Panc1 (cell line): ENCODE measurements around the gene DIAPH1. TPM values are rescaled to one million over a fixed set of nuclear protein-coding genes. Genes with fewer than 3 reads are reported as not detected.

Source experiments
- ATAC-seq: fragments of 200-7000 bp; cut with Tn5 transposase; 2 replicates; pipeline ENCODE4 v1.9.1; 2020; ENCODE audit warnings: mild to moderate bottlenecking, moderate library complexity
- BruUV-seq: library from RNA; stranded (reverse); fragments of 400-500 nt; replicated peaks from 2 replicates; lab custom pipeline; 2021; lab: Mats Ljungman, UMichigan
- CTCF ChIA-PET: fragments of 300-600 bp; sonication (Branson Sonifier 250); formaldehyde crosslinking; loops from one replicate; lab custom pipeline; 2022; ENCODE audit warnings: antibody characterized with exemption; lab: Charles Lee
- POLR2A ChIA-PET: fragments of 300-600 bp; sonication (Branson Sonifier 250); formaldehyde crosslinking; loops from one replicate; lab custom pipeline; 2022; ENCODE audit warnings: antibody characterized with exemption; lab: Charles Lee
- DNase-seq: peaks from one replicate; pipeline ENCODE4 v3.0.0-alpha.2; 2010; ENCODE audit warnings: low read depth, low spot score
- H3K27ac ChIP-seq: 2 replicates; pipeline ENCODE4 v1.5.1; 2011; ENCODE audit warnings: mild to moderate bottlenecking, low read length, inconsistent platforms
- H3K27me3 ChIP-seq: fragments of 200-500 bp; sonication (Bioruptor generic); 2 replicates; pipeline ENCODE4 v1.6.0; 2014; ENCODE audit warnings: low read length, inconsistent platforms; ENCODE audit not compliant: control insufficient read depth, insufficient read depth
- H3K36me3 ChIP-seq: fragments of 200-500 bp; sonication (Bioruptor generic); 2 replicates; pipeline ENCODE4 v1.5.1; 2014; ENCODE audit warnings: inconsistent platforms, mild to moderate bottlenecking, low read length, moderate library complexity; ENCODE audit not compliant: control insufficient read depth, insufficient read depth
- H3K4me1 ChIP-seq: 2 replicates; pipeline ENCODE4 v1.5.1; 2011; ENCODE audit warnings: inconsistent platforms, mild to moderate bottlenecking, low read length, moderate library complexity; ENCODE audit not compliant: control insufficient read depth, insufficient read depth
- H3K4me3 ChIP-seq, 2 experiments: 2 replicates each; pipeline ENCODE4 v1.5.1; 2011 to 2012; ENCODE audit warnings: low read depth in 2 of 2, low read length in 2 of 2, mild to moderate bottlenecking in 2 of 2, inconsistent platforms in 1 of 2, moderate library complexity in 1 of 2
- H3K9me3 ChIP-seq: fragments of 200-500 bp; sonication (Bioruptor generic); 2 replicates; pipeline ENCODE4 v1.5.1; 2014; ENCODE audit warnings: low read depth, mild to moderate bottlenecking, inconsistent platforms, low read length, moderate library complexity; ENCODE audit not compliant: control insufficient read depth, insufficient read depth
- POLR2AphosphoS5 ChIP-seq: IDR thresholded peaks from 2 replicates; pipeline ENCODE4 v1.6.1; 2012; ENCODE audit warnings: mild to moderate bottlenecking, low read depth, low read length, moderate library complexity
- SIN3A ChIP-seq: IDR thresholded peaks from 2 replicates; pipeline ENCODE4 v1.6.1; 2012; ENCODE audit warnings: low read depth, mild to moderate bottlenecking, low read length, moderate library complexity, borderline replicate concordance; ENCODE audit not compliant: insufficient read depth
- TCF7L2 ChIP-seq: IDR thresholded peaks from 2 replicates; pipeline ENCODE4 v1.6.1; 2011; ENCODE audit warnings: mild to moderate bottlenecking, low read depth, low read length, inconsistent platforms
- in situ Hi-C: cut with HindIII; loops from 2 replicates; pipeline ENCODE4 v1.10.0; 2016; ENCODE audit warnings: low sequenced_read_pairs, low pct_unique_long_range_greater_than_20kb
- intact Hi-C: fragments of 100-400 bp; cut with micrococcal nuclease; formaldehyde crosslinking; loops from one replicate; pipeline ENCODE4 v1.10.0; 2022; ENCODE audit not compliant: unreplicated experiment
- total RNA-seq: library from RNA; stranded (reverse); gene quantifications from one replicate; pipeline ENCODE4 v1.2.1, GENCODE V29; 2021; ENCODE audit not compliant: unreplicated experiment
- TF ChIP-seq, protein P1 (sequence below): fragments of 450-650 bp; IDR thresholded peaks from 2 replicates; pipeline ENCODE4 v1.5.1; 2017; ENCODE audit warnings: mild to moderate bottlenecking
- TF ChIP-seq, protein P2 (sequence below), 2 experiments: IDR thresholded peaks; 2 replicates each; pipeline ENCODE4 v1.6.1; 2011 to 2012; ENCODE audit warnings: low read depth in 2 of 2, control low read depth in 1 of 2, low read length in 1 of 2, mild to moderate bottlenecking in 1 of 2, moderate library complexity in 1 of 2; ENCODE audit not compliant: insufficient read depth in 1 of 2

Gene DIAPH1
- total RNA-seq, 1 experiment from 2014 or later = 155 TPM

DNA sequence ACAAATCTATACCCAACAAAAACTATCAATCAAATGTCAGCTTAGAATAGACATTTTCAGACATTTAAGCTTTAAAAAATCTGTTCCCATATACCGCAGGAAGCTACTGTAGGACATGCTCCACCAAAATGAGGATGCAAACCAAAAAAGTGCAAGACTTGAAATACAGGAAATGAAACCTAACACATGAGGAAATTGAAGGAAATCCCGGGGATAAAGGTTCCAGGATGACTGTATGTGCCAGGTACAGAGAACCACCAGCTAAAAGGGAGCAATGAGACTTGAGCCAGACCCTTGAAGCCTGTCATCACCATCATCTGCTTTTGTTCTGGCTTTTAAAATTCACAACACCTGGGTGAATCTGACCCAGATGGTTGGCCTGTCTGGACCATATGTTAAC is 21.4 kb downstream of the DIAPH1 start:
- intact Hi-C loops = no loop called here
- no TSS peak for BruUV-seq

DNA sequence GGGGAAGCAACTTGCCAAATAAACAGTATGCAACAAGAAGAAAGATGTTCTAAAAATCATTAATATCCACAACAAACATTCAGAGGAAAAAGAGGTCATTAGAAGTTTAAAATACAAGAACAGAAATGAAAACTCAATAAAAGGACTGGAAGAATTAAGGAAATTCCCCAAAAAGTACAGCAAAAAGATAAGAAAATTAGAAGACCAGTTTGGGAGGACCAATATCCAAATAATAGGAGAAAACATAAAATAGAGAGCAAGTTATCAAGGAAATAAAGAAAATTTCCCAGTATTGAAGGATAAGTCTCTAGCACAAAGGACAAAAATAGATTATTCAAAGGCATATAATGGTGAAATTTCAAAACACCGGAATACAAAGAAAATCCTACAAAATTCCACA is 21.9 kb downstream of the DIAPH1 start:
- intact Hi-C loops = no loop called here
- Histone ChIP-seq H3K27me3 (no peaks in the 10 kb centered on the region), H3K9me3 (no peaks in the 10 kb centered on the region), H3K4me3 (no peak overlapping the region), H3K27ac (no peak overlapping the region), H3K4me1 (peaks cover 10% of the 10 kb centered on the region; the same call in 1 of the 2 replicates), H3K36me3 (no peaks in the 10 kb centered on the region)
- ChIA-PET POLR2A (no interaction called here), CTCF (no interaction called here)
- BruUV-seq = no TSS peak
- in situ Hi-C loops = no loop called here
- DNase-seq = no peak
- no peak for ATAC-seq
- TF ChIP-seq, protein P1, sequence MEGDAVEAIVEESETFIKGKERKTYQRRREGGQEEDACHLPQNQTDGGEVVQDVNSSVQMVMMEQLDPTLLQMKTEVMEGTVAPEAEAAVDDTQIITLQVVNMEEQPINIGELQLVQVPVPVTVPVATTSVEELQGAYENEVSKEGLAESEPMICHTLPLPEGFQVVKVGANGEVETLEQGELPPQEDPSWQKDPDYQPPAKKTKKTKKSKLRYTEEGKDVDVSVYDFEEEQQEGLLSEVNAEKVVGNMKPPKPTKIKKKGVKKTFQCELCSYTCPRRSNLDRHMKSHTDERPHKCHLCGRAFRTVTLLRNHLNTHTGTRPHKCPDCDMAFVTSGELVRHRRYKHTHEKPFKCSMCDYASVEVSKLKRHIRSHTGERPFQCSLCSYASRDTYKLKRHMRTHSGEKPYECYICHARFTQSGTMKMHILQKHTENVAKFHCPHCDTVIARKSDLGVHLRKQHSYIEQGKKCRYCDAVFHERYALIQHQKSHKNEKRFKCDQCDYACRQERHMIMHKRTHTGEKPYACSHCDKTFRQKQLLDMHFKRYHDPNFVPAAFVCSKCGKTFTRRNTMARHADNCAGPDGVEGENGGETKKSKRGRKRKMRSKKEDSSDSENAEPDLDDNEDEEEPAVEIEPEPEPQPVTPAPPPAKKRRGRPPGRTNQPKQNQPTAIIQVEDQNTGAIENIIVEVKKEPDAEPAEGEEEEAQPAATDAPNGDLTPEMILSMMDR = no peak
- TF ChIP-seq, protein P2, sequence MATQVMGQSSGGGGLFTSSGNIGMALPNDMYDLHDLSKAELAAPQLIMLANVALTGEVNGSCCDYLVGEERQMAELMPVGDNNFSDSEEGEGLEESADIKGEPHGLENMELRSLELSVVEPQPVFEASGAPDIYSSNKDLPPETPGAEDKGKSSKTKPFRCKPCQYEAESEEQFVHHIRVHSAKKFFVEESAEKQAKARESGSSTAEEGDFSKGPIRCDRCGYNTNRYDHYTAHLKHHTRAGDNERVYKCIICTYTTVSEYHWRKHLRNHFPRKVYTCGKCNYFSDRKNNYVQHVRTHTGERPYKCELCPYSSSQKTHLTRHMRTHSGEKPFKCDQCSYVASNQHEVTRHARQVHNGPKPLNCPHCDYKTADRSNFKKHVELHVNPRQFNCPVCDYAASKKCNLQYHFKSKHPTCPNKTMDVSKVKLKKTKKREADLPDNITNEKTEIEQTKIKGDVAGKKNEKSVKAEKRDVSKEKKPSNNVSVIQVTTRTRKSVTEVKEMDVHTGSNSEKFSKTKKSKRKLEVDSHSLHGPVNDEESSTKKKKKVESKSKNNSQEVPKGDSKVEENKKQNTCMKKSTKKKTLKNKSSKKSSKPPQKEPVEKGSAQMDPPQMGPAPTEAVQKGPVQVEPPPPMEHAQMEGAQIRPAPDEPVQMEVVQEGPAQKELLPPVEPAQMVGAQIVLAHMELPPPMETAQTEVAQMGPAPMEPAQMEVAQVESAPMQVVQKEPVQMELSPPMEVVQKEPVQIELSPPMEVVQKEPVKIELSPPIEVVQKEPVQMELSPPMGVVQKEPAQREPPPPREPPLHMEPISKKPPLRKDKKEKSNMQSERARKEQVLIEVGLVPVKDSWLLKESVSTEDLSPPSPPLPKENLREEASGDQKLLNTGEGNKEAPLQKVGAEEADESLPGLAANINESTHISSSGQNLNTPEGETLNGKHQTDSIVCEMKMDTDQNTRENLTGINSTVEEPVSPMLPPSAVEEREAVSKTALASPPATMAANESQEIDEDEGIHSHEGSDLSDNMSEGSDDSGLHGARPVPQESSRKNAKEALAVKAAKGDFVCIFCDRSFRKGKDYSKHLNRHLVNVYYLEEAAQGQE (IDR thresholded peaks at IDR 0.05; ENCODE audit: insufficient read depth in 1 of 2, low read depth in 2 of 2, low read length in 1 of 2) = no peak
- TF ChIP-seq POLR2AphosphoS5 (no peak), TCF7L2 (no peak), SIN3A (no peak)

More for the DNA sequence above, 21.4 kb downstream of the DIAPH1 start:
- Histone ChIP-seq H3K4me3 (no peak overlapping the region), H3K27me3 (no peaks in the 10 kb centered on the region), H3K4me1 (peaks cover 10% of the 10 kb centered on the region; the same call in 1 of the 2 replicates), H3K9me3 (no peaks in the 10 kb centered on the region), H3K27ac (no peak overlapping the region), H3K36me3 (no peaks in the 10 kb centered on the region)
- TF ChIP-seq SIN3A = no peak
- TF ChIP-seq POLR2AphosphoS5 = no peak
- TF ChIP-seq, protein P2 (IDR thresholded peaks at IDR 0.05; ENCODE audit: insufficient read depth in 1 of 2, low read depth in 2 of 2, low read length in 1 of 2) = no peak
- TF ChIP-seq TCF7L2 = no peak
- TF ChIP-seq, protein P1 = no peak
- ChIA-PET POLR2A (no interaction called here), CTCF (interaction anchor here (0.6 kb wide), 1 partner anchor 33 kb away, joined by 3 read pairs; no protein-coding TSS in a partner anchor)
- DNase-seq = no peak
- no peak; the same call in 1 of the 2 replicates for ATAC-seq
- in situ Hi-C loops = no loop called here
